Measurements from ENCODE around the gene LHX8.

DNA sequence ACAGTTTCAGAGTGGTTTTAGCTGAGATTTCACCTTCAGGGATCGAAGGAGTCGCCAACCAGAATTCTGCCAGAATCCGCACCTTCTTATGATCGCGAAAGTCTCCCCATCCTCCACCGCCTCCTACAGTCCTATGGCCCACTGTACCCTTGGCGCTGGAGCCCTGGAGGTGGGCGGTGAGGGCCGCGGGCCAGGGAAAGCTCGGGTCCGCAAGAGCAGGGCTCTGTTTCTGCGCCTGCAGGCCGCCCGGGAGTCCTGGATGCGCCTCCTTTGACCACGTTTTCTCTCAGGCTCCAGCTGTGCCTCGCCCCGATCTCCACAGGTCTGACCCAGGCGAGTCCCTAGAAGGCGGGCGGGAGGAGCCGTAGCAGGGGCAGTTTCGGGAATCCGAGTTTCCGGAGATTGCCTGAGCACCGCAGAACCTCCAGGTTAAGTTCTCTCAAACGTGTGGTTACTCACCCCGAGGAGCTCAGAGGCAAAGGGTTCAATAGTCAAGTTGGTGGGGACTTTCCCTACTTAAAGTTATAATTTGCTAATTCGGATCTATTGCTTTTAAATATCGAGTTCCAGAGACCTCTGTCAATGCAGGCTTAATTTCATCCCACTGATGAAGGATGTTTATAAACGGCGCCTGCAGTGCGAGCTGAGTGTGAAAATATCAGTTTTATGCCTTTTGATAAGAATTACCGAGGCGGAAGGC is 3.2 kb upstream of the LHX8 start:
- TF ChIP-seq POLR2A (IDR thresholded peaks at IDR 0.05): no peak
- TF ChIP-seq, protein P1, sequence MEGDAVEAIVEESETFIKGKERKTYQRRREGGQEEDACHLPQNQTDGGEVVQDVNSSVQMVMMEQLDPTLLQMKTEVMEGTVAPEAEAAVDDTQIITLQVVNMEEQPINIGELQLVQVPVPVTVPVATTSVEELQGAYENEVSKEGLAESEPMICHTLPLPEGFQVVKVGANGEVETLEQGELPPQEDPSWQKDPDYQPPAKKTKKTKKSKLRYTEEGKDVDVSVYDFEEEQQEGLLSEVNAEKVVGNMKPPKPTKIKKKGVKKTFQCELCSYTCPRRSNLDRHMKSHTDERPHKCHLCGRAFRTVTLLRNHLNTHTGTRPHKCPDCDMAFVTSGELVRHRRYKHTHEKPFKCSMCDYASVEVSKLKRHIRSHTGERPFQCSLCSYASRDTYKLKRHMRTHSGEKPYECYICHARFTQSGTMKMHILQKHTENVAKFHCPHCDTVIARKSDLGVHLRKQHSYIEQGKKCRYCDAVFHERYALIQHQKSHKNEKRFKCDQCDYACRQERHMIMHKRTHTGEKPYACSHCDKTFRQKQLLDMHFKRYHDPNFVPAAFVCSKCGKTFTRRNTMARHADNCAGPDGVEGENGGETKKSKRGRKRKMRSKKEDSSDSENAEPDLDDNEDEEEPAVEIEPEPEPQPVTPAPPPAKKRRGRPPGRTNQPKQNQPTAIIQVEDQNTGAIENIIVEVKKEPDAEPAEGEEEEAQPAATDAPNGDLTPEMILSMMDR (IDR thresholded peaks at IDR 0.05): no peak

Measured in adrenal gland (tissue), 5 donors.